OCI-LY3 (cell line): ENCODE data around the gene RHAG.

Source experiments
- EZH2phosphoT487 ChIP-seq: fragments of 200-600 bp; shearing (Covaris generic); IDR thresholded peaks from 2 replicates; pipeline ENCODE4 v1.6.1; 2018; ENCODE audit warnings: antibody characterized with exemption, mixed run types, low read depth
- TF ChIP-seq, protein P1 (sequence below): fragments of 200-600, 300-600 bp; sonication (generic); IDR thresholded peaks from 2 replicates; pipeline ENCODE4 v1.5.1; 2014; ENCODE audit warnings: antibody characterized with exemption, low read length, low read depth

DNA sequence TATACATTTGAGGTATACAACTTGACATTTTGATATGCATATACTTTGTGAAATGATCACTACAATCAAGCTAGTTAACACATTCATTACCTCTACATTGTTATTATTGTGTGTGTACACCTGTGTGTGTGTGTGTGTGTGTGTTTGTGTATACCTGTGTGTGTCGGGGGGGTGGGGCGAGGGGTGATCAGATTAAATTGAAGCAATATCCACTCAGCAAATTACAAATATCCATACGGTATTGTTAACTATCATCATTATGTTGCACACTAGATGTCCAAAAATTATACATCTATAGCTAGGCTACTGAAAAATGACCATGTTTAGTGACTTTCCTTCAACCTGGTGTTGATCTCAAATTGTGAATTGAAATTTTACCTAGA lies 1.8 kb downstream of the RHAG start:
- TF ChIP-seq, protein P1, sequence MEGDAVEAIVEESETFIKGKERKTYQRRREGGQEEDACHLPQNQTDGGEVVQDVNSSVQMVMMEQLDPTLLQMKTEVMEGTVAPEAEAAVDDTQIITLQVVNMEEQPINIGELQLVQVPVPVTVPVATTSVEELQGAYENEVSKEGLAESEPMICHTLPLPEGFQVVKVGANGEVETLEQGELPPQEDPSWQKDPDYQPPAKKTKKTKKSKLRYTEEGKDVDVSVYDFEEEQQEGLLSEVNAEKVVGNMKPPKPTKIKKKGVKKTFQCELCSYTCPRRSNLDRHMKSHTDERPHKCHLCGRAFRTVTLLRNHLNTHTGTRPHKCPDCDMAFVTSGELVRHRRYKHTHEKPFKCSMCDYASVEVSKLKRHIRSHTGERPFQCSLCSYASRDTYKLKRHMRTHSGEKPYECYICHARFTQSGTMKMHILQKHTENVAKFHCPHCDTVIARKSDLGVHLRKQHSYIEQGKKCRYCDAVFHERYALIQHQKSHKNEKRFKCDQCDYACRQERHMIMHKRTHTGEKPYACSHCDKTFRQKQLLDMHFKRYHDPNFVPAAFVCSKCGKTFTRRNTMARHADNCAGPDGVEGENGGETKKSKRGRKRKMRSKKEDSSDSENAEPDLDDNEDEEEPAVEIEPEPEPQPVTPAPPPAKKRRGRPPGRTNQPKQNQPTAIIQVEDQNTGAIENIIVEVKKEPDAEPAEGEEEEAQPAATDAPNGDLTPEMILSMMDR, result no peak
- no peak for TF ChIP-seq EZH2phosphoT487
